Measurements from ENCODE around the gene GART.
"Not testable (repeated sequence)": the region's sequence is repeated elsewhere in the genome, so short reads cannot be mapped to it uniquely, and the experiment has no call there.

GRCh38 chr21:33576741-33577141 lies 34.8 kb upstream of the GART start:
- not testable (repeated sequence) for TF ChIP-seq CTCF (IDR thresholded peaks at IDR 0.05; ENCODE audit: low read length); EZH2 (IDR thresholded peaks at IDR 0.05; ENCODE audit: borderline replicate concordance, low read length)
